ENCODE measurements around the gene TGM2.

Gene TGM2

GRCh38 chr20:38170826-38171674, 6.0 kb upstream of the TGM2 start (continued):
- no peak for TF ChIP-seq KLF10 (tag by site-specific recombination; IDR thresholded peaks at IDR 0.05)
- no peak for TF ChIP-seq IKZF3 (tag by site-specific recombination; IDR thresholded peaks at IDR 0.05)
- no peak for TF ChIP-seq ZNF580 (tag by site-specific recombination; IDR thresholded peaks at IDR 0.05)
- TF ChIP-seq ZNF654 (tag by site-specific recombination; IDR thresholded peaks at IDR 0.05; ENCODE audit: low read depth), result no peak
- no peak for TF ChIP-seq ZFP3 (tag by site-specific recombination; IDR thresholded peaks at IDR 0.05; ENCODE audit: low read depth)

GRCh38 chr20:38170219-38170825, 5.3 kb upstream of the TGM2 start:
- no peaks in the 10 kb centered on the region for H3K36me3 ChIP-seq (ENCODE audit: control insufficient read depth in 2 of 2, insufficient read depth in 1 of 2, low read length in 2 of 2)

GRCh38 chr20:38169636-38170193, 4.6 kb upstream of the TGM2 start:
- H3K4me1 ChIP-seq (ENCODE audit: control insufficient read depth, insufficient read depth, low read length), result no peaks in the 10 kb centered on the region
- TF ChIP-seq KLF1 (tag by site-specific recombination; IDR thresholded peaks at IDR 0.05) (0 out of 2 replicates have a peak, but pooled peaks have one; percentile 10), ZNF146 (tag by site-specific recombination; IDR thresholded peaks at IDR 0.05) (no peak)
- H3K9me3 ChIP-seq (ENCODE audit: control insufficient read depth, insufficient read depth, low read depth, low read length), result no peaks in the 10 kb centered on the region
- H3K36me3 ChIP-seq (ENCODE audit: control insufficient read depth in 2 of 2, insufficient read depth in 1 of 2, low read length in 2 of 2), result no peaks in the 10 kb centered on the region
- POLR2A ChIA-PET, result no interaction called here
- CTCF ChIA-PET, result interaction anchor here (0.6 to 7.1 kb wide), 6 partner anchors 11 to 162 kb away, joined by 3 to 52 read pairs (median 4); no protein-coding TSS in a partner anchor
- no peak overlapping the region for H3K4me3 ChIP-seq (ENCODE audit: low read depth, low read length)
- H3K27ac ChIP-seq (ENCODE audit: extremely low read depth, low read depth, low read length), result no peak overlapping the region

More at GRCh38 chr20:38170219-38170825, 5.3 kb upstream of the TGM2 start:
- no peak for TF ChIP-seq TCF7L2 (IDR thresholded peaks at IDR 0.05; ENCODE audit: borderline replicate concordance, low read depth, low read length)
- peak; percentile 98 for TF ChIP-seq ZNF664 (tag by site-specific recombination; IDR thresholded peaks at IDR 0.05)
- Histone ChIP-seq H3K9me3 (ENCODE audit: control insufficient read depth, insufficient read depth, low read depth, low read length) (no peaks in the 10 kb centered on the region), H3K4me1 (ENCODE audit: control insufficient read depth, insufficient read depth, low read length) (no peaks in the 10 kb centered on the region), H3K27ac (ENCODE audit: extremely low read depth, low read depth, low read length) (no peak overlapping the region), H3K4me3 (ENCODE audit: low read depth, low read length) (no peak overlapping the region)
- ChIA-PET CTCF (interaction anchor here (0.5 to 7.1 kb wide), 6 partner anchors 9 to 111 kb away, joined by 4 to 52 read pairs (median 4); no protein-coding TSS in a partner anchor), POLR2A (no interaction called here)

- Histone ChIP-seq H3K9me3 (ENCODE audit: control insufficient read depth, insufficient read depth, low read depth, low read length) (no peaks in the 10 kb centered on the region), H3K27ac (ENCODE audit: extremely low read depth, low read depth, low read length) (no peak overlapping the region), H3K4me3 (ENCODE audit: low read depth, low read length) (no peak overlapping the region), H3K36me3 (ENCODE audit: control insufficient read depth in 2 of 2, insufficient read depth in 1 of 2, low read length in 2 of 2) (no peaks in the 10 kb centered on the region), H3K4me1 (ENCODE audit: control insufficient read depth, insufficient read depth, low read length) (no peaks in the 10 kb centered on the region)
- ChIA-PET POLR2A (interaction anchor here (0.6 kb wide), 1 partner anchor 74 kb away, joined by 4 read pairs; no protein-coding TSS in a partner anchor), CTCF (interaction anchor here (0.5 to 7.1 kb wide), 9 partner anchors 12 to 163 kb away, joined by 3 to 52 read pairs (median 4); no protein-coding TSS in a partner anchor)
- TF ChIP-seq KLF10 (tag by site-specific recombination; IDR thresholded peaks at IDR 0.05) (no peak), BCL11A (tag by site-specific recombination; IDR thresholded peaks at IDR 0.05; ENCODE audit: low read depth) (no peak), ZNF558 (tag by site-specific recombination; IDR thresholded peaks at IDR 0.05) (no peak), ZNF529 (tag by site-specific recombination; IDR thresholded peaks at IDR 0.05; ENCODE audit: insufficient replicate concordance) (no peak), ZNF843 (tag by site-specific recombination; IDR thresholded peaks at IDR 0.05) (no peak), ZNF394 (tag by site-specific recombination; IDR thresholded peaks at IDR 0.05; ENCODE audit: borderline replicate concordance) (no peak), HOXD13 (CRISPR knock-in tag; IDR thresholded peaks at IDR 0.05; ENCODE audit: borderline replicate concordance) (no peak), MEIS1 (CRISPR knock-in tag; IDR thresholded peaks at IDR 0.05; ENCODE audit: borderline replicate concordance) (no peak), ZNF184 (tag by site-specific recombination; IDR thresholded peaks at IDR 0.05) (no peak)
- TF ChIP-seq, protein P1, sequence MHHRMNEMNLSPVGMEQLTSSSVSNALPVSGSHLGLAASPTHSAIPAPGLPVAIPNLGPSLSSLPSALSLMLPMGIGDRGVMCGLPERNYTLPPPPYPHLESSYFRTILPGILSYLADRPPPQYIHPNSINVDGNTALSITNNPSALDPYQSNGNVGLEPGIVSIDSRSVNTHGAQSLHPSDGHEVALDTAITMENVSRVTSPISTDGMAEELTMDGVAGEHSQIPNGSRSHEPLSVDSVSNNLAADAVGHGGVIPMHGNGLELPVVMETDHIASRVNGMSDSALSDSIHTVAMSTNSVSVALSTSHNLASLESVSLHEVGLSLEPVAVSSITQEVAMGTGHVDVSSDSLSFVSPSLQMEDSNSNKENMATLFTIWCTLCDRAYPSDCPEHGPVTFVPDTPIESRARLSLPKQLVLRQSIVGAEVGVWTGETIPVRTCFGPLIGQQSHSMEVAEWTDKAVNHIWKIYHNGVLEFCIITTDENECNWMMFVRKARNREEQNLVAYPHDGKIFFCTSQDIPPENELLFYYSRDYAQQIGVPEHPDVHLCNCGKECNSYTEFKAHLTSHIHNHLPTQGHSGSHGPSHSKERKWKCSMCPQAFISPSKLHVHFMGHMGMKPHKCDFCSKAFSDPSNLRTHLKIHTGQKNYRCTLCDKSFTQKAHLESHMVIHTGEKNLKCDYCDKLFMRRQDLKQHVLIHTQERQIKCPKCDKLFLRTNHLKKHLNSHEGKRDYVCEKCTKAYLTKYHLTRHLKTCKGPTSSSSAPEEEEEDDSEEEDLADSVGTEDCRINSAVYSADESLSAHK (tag by site-specific recombination; IDR thresholded peaks at IDR 0.05), result no peak
- TF ChIP-seq, protein P2, sequence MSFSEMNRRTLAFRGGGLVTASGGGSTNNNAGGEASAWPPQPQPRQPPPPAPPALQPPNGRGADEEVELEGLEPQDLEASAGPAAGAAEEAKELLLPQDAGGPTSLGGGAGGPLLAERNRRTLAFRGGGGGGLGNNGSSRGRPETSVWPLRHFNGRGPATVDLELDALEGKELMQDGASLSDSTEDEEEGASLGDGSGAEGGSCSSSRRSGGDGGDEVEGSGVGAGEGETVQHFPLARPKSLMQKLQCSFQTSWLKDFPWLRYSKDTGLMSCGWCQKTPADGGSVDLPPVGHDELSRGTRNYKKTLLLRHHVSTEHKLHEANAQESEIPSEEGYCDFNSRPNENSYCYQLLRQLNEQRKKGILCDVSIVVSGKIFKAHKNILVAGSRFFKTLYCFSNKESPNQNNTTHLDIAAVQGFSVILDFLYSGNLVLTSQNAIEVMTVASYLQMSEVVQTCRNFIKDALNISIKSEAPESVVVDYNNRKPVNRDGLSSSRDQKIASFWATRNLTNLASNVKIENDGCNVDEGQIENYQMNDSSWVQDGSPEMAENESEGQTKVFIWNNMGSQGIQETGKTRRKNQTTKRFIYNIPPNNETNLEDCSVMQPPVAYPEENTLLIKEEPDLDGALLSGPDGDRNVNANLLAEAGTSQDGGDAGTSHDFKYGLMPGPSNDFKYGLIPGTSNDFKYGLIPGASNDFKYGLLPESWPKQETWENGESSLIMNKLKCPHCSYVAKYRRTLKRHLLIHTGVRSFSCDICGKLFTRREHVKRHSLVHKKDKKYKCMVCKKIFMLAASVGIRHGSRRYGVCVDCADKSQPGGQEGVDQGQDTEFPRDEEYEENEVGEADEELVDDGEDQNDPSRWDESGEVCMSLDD (tag by site-specific recombination; IDR thresholded peaks at IDR 0.05), result no peak
Observed at GRCh38 chr20:38168791-38169589, 3.9 kb upstream of the TGM2 start.
